ENCODE data around the gene CASR. TPM values are rescaled to one million over a fixed set of nuclear protein-coding genes. Genes with fewer than 3 reads are reported as not detected.

The CASR gene
- total RNA-seq, 4 donors from 2014 or later, result not detected

DNA sequence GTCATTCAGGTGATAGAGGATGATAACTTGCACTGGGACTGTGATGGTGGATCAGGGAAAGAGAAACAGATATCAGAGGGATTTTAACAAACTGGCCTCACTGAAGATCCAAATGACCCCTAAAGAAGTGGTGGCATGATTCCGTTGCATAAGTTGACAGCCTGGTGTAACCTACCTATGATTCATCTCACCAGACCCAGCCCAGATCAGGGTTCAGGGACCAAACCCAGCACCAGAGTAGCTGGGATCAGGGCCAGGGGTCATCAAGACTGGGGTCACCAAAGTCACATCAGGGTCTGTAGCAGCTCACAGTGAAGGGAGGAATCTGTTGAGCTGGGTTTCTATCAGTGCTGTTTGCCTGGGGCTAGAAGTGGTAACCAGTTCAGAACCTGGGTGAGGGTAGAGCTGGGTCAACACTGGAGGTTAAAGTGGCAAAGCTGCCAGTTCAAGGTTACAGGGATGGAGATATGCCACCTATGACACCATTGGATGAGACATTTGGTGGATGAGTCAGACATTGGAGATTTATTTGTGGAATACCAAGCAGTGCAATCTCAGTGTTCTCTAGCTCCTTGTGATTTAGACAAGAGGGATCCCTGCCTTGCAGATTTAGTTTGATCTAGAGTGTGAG lies 35.9 kb downstream of the CASR start:
- no peaks in the 10 kb centered on the region for H3K36me3 ChIP-seq
- ATAC-seq, result no peak
- DNase-seq, result no peak
- TF ChIP-seq, protein P1, sequence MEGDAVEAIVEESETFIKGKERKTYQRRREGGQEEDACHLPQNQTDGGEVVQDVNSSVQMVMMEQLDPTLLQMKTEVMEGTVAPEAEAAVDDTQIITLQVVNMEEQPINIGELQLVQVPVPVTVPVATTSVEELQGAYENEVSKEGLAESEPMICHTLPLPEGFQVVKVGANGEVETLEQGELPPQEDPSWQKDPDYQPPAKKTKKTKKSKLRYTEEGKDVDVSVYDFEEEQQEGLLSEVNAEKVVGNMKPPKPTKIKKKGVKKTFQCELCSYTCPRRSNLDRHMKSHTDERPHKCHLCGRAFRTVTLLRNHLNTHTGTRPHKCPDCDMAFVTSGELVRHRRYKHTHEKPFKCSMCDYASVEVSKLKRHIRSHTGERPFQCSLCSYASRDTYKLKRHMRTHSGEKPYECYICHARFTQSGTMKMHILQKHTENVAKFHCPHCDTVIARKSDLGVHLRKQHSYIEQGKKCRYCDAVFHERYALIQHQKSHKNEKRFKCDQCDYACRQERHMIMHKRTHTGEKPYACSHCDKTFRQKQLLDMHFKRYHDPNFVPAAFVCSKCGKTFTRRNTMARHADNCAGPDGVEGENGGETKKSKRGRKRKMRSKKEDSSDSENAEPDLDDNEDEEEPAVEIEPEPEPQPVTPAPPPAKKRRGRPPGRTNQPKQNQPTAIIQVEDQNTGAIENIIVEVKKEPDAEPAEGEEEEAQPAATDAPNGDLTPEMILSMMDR (IDR thresholded peaks at IDR 0.05 in 4 of 5, conservative IDR thresholded peaks at IDR 0.05 in 1 of 5), result no peak
- TF ChIP-seq POLR2A (IDR thresholded peaks at IDR 0.05), result no peak
- intact Hi-C loops (cut with DNase I; ENCODE audit: low total_unique reads), result no loop called here
- H3K4me1 ChIP-seq, result no peaks in the 10 kb centered on the region
- no peaks in the 10 kb centered on the region for H3K9me3 ChIP-seq
- no peak overlapping the region for H3K4me3 ChIP-seq
- in situ Hi-C loops (cut with MboI; ENCODE audit: low sequenced_read_pairs in 4 of 4), result no loop called here
- no peak overlapping the region for H3K27ac ChIP-seq
- H3K27me3 ChIP-seq, result no peaks in the 10 kb centered on the region

DNA sequence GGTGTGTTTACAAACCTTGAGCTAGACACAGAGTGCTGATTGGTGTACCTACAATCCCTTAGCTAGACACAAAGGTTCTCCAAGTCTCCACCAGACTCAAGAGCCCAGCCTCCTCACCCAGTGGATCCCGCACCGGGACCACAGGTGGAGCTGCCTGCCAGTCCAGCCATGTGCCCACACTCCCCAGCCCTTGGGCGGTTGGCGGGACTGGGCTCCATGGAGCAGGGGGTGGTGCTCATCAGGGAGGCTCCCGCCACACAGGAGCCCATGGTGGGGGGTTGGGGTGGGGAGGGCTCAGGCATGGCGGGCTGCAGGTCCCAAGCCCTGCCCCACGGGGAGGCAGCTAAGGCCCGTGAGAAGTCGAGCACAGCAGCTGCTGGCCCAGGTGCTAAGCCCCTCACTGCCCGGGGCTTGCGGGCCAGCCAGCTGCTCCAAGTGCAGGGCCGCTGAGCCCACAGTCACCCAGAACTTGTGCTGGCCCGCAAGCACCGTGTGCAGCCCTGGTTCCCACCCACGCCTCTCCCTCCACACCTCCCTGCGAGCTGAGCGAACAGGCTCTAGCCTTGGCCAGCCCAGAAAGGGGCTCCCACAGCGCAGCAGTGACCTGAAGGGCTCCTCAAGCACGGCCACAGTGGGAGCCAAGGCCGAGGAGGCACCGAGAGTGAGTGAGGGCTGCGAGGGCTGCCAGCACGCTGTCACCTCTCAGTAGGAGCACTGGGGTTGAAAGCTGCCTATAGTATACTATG lies 43.7 kb downstream of the CASR start:
- Histone ChIP-seq H3K4me3 (no peak overlapping the region), H3K4me1 (no peaks in the 10 kb centered on the region), H3K27ac (no peak overlapping the region), H3K36me3 (no peaks in the 10 kb centered on the region), H3K9me3 (no peaks in the 10 kb centered on the region), H3K27me3 (no peaks in the 10 kb centered on the region)
- no peak for ATAC-seq
- in situ Hi-C loops (cut with MboI; ENCODE audit: low sequenced_read_pairs in 4 of 4) (no loop called here), intact Hi-C loops (cut with DNase I; ENCODE audit: low total_unique reads) (no loop called here)
- TF ChIP-seq, protein P1 (IDR thresholded peaks at IDR 0.05 in 4 of 5, conservative IDR thresholded peaks at IDR 0.05 in 1 of 5), result no peak
- no peak for TF ChIP-seq POLR2A (IDR thresholded peaks at IDR 0.05)
- no peak for DNase-seq

DNA sequence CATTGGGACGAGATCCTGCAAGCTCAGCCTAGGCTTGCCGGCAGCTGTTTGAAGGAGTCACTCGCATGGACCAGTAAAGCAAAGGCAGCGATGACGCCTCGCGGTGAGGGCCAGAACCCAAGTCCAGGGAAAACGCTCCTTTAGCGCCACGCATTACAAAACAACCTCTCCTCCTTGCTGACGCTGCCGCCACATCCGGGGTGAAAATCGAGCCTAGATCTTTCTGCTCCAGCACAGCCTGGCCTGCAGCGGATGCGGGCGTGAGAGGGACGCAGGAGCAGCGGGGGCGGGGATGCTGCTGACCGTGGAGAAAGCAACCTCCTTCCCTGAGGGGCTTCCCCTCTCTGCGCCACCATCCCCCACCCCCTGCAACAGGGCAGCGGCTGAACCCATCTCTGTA lies 46.7 kb downstream of the CASR start:
- TF ChIP-seq, protein P1 (IDR thresholded peaks at IDR 0.05 in 4 of 5, conservative IDR thresholded peaks at IDR 0.05 in 1 of 5), result no peak
- no peak for TF ChIP-seq POLR2A (IDR thresholded peaks at IDR 0.05)

DNA sequence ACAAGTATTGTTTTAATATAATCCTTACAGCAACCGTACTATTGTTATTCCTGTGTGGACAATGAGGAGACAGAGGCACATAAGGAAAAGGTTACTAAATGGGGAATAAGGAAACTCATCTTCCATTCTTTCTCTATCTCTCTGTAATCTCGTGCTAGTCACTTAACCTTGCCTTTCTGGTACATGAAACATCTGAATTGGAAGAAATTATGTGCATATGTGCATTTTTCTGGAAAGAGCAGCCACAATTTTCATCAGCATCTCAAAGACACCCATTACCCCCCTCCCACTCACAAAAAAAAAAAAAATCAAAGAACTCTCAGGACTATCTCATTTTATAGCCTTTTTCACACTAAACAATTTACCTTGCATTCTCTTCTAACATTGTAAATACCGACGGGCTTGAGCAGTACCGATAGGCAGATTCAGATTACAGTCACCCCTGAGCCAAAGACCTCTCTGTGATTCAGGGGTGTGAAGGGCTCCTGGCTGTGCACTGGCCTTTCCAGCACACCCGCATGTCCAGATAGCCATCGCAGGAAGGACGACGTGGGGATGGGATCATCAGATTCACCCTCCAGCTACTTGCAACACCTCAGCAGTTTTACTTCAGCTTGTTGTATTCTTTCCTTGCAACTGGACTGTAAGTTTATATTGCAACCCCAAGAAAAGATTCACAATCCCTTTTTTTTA lies 48.1 kb downstream of the CASR start:
- ATAC-seq (no peak), DNase-seq (no peak)
- H3K27ac ChIP-seq, result no peak overlapping the region
- H3K36me3 ChIP-seq, result no peaks in the 10 kb centered on the region
- intact Hi-C loops (cut with DNase I; ENCODE audit: low total_unique reads), result no loop called here
- no peaks in the 10 kb centered on the region for H3K4me1 ChIP-seq
- H3K9me3 ChIP-seq, result no peaks in the 10 kb centered on the region
- in situ Hi-C loops (cut with MboI; ENCODE audit: low sequenced_read_pairs in 4 of 4), result no loop called here
- no peak overlapping the region for H3K4me3 ChIP-seq
- H3K27me3 ChIP-seq, result no peaks in the 10 kb centered on the region
- no peak for TF ChIP-seq POLR2A (IDR thresholded peaks at IDR 0.05)
- TF ChIP-seq, protein P1 (IDR thresholded peaks at IDR 0.05 in 4 of 5, conservative IDR thresholded peaks at IDR 0.05 in 1 of 5), result no peak

More for the DNA sequence above, 46.7 kb downstream of the CASR start:
- H3K36me3 ChIP-seq, result no peaks in the 10 kb centered on the region
- intact Hi-C loops (cut with DNase I; ENCODE audit: low total_unique reads), result no loop called here
- H3K27ac ChIP-seq, result no peak overlapping the region
- no peaks in the 10 kb centered on the region for H3K27me3 ChIP-seq
- in situ Hi-C loops (cut with MboI; ENCODE audit: low sequenced_read_pairs in 4 of 4), result no loop called here
- no peaks in the 10 kb centered on the region for H3K4me1 ChIP-seq
- ATAC-seq (no peak), DNase-seq (no peak)
- H3K9me3 ChIP-seq, result no peaks in the 10 kb centered on the region
- H3K4me3 ChIP-seq, result no peak overlapping the region
